WTC11 (cell line): ENCODE data around the gene PALB2. TPM values are rescaled to one million over a fixed set of nuclear protein-coding genes. Genes with fewer than 3 reads are reported as not detected.

Experiments
- ATAC-seq: fragments of 200-7000 bp; cut with Tn5 transposase; 2 replicates; pipeline ENCODE4 v1.10.0; 2021; ENCODE audit warnings: mild to moderate bottlenecking, moderate library complexity
- CTCF ChIA-PET: fragments of 300-600 bp; sonication (Branson Sonifier 250); formaldehyde crosslinking; loops from one replicate; lab custom pipeline; 2021; ENCODE audit warnings: antibody characterized with exemption; lab: Charles Lee
- POLR2A ChIA-PET: fragments of 350-600 bp; sonication (Branson Sonifier 250); formaldehyde crosslinking; loops from one replicate; lab custom pipeline; 2021; ENCODE audit warnings: antibody characterized with exemption; lab: Charles Lee
- DNase-seq: peaks from one replicate; pipeline ENCODE4 v3.0.0; 2021; ENCODE audit warnings: low spot score
- H3K27ac Mint-ChIP-seq: 2 replicates; pipeline ENCODE4 v1.8.0; 2021; ENCODE audit warnings: mixed read lengths
- H3K27me3 Mint-ChIP-seq: 2 replicates; pipeline ENCODE4 v1.8.0; 2021; ENCODE audit warnings: low read depth, mild to moderate bottlenecking, moderate library complexity, mixed read lengths
- H3K36me3 Mint-ChIP-seq: 2 replicates; pipeline ENCODE4 v1.8.0; 2021; ENCODE audit warnings: mixed read lengths
- H3K4me1 Mint-ChIP-seq: 2 replicates; pipeline ENCODE4 v1.8.0; 2022; ENCODE audit warnings: mixed read lengths
- H3K4me3 Mint-ChIP-seq: 2 replicates; pipeline ENCODE4 v1.8.0; 2021; ENCODE audit warnings: mild to moderate bottlenecking, moderate library complexity, mixed read lengths
- H3K9me3 Mint-ChIP-seq: 2 replicates; pipeline ENCODE4 v1.8.0; 2021; ENCODE audit warnings: mixed read lengths
- GABPB1 ChIP-seq: sonication (generic); formaldehyde crosslinking; IDR thresholded peaks from 2 replicates; pipeline ENCODE4 v1.8.1; 2023; ENCODE audit warnings: mild to moderate bottlenecking, missing genetic modification reagents
- NFE2L1 ChIP-seq: sonication (generic); formaldehyde crosslinking; IDR thresholded peaks from 2 replicates; pipeline ENCODE4 v1.8.1; 2023; ENCODE audit warnings: missing genetic modification reagents
- OVOL2 ChIP-seq: fragments of 250-450 bp; sonication (Bioruptor Pico); IDR thresholded peaks from 2 replicates; pipeline ENCODE4 v1.9.0; 2021; ENCODE audit warnings: mild to moderate bottlenecking, borderline replicate concordance
- TCF7 ChIP-seq: sonication (generic); formaldehyde crosslinking; IDR thresholded peaks from 2 replicates; pipeline ENCODE4 v1.8.0; 2022; ENCODE audit warnings: mild to moderate bottlenecking, low read depth, missing genetic modification reagents, moderate library complexity
- TEAD1 ChIP-seq: sonication (generic); formaldehyde crosslinking; IDR thresholded peaks from 2 replicates; pipeline ENCODE4 v1.8.0; 2022; ENCODE audit warnings: mild to moderate bottlenecking, missing genetic modification reagents
- ZBTB21 ChIP-seq: sonication (generic); formaldehyde crosslinking; IDR thresholded peaks from 2 replicates; pipeline ENCODE4 v1.8.1; 2023; ENCODE audit warnings: mild to moderate bottlenecking, missing genetic modification reagents, borderline replicate concordance
- ZNF671 ChIP-seq: fragments of 250-450 bp; sonication (Bioruptor Pico); IDR thresholded peaks from 2 replicates; pipeline ENCODE4 v1.8.0; 2021; ENCODE audit warnings: mild to moderate bottlenecking
- total RNA-seq: library from RNA; stranded (reverse); gene quantifications from 3 replicates; pipeline ENCODE4 v1.2.3, GENCODE V29; 2021
- TF ChIP-seq, protein P1 (sequence below): sonication (generic); formaldehyde crosslinking; IDR thresholded peaks from 2 replicates; pipeline ENCODE4 v1.8.1; 2023; ENCODE audit warnings: mild to moderate bottlenecking, missing genetic modification reagents, moderate library complexity
- TF ChIP-seq, protein P2 (sequence below): sonication (generic); formaldehyde crosslinking; IDR thresholded peaks from 2 replicates; pipeline ENCODE4 v1.8.0; 2022; ENCODE audit warnings: mild to moderate bottlenecking, missing genetic modification reagents
- TF ChIP-seq, protein P3 (sequence below): sonication (generic); formaldehyde crosslinking; IDR thresholded peaks from 2 replicates; pipeline ENCODE4 v1.8.1; 2023; ENCODE audit warnings: mild to moderate bottlenecking, missing genetic modification reagents, borderline replicate concordance
- TF ChIP-seq, protein P4 (sequence below): sonication (generic); formaldehyde crosslinking; conservative IDR thresholded peaks from 2 replicates; pipeline ENCODE4 v1.8.1; 2022; ENCODE audit warnings: mild to moderate bottlenecking, missing genetic modification reagents
- TF ChIP-seq, protein P5 (sequence below): fragments of 250-450 bp; sonication (Bioruptor Pico); conservative IDR thresholded peaks from 2 replicates; pipeline ENCODE4 v1.9.0; 2021; ENCODE audit warnings: mild to moderate bottlenecking
- TF ChIP-seq, protein P6 (sequence below): sonication (generic); formaldehyde crosslinking; IDR thresholded peaks from 2 replicates; pipeline ENCODE4 v1.8.1; 2023; ENCODE audit warnings: mild to moderate bottlenecking, missing genetic modification reagents
- TF ChIP-seq, protein P7 (sequence below): sonication (generic); formaldehyde crosslinking; IDR thresholded peaks from 2 replicates; pipeline ENCODE4 v1.8.1; 2023; ENCODE audit warnings: mild to moderate bottlenecking, missing genetic modification reagents, moderate library complexity
- TF ChIP-seq, protein P8 (sequence below): fragments of 250-450 bp; sonication (Bioruptor Pico); IDR thresholded peaks from 2 replicates; pipeline ENCODE4 v1.9.0; 2021; ENCODE audit warnings: moderate library complexity, mild to moderate bottlenecking, inconsistent platforms, borderline replicate concordance
- TF ChIP-seq, protein P9 (sequence below): sonication (generic); formaldehyde crosslinking; IDR thresholded peaks from 2 replicates; pipeline ENCODE4 v1.8.0; 2023; ENCODE audit warnings: mild to moderate bottlenecking, missing genetic modification reagents

The PALB2 gene
- total RNA-seq, 1 experiment from 2014 or later: 32.1 TPM

DNA sequence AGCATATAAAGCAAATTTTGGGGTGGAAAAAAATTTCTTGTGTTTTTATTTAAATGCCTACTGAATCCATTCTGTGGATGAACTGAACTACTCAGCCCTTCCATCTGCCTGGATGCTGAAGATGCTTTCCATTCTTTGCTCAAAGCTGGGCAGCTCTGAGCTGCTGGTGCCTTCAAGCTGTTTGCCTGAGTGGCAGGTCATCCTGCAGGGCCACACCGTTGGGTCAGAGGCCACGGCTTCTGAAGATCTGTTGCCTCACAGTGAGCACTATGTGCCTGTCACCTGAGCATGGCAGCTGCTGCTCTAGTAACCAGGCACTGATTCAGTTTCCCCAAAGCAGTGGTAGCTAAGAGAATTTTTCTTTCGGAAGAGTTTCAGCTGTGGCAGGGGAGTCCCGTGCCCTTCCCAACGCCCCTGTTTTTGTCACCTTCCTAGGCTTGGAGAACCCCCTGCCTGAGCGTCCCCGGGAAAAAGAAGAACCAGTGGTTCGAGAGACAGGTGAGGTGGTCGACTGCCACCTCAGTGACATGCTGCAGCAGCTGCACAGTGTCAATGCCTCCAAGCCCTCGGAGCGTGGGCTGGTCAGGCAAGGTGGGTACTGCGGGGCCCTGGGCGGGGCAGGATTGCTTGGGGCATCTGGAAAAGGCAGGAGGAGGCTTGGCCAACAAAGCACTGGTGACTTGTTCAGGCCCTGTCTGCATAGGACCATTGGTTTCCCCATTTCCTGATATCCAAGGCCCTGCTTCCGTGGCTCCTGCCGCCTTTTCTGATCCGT lies 46.1 kb upstream of the PALB2 start:
- TF ChIP-seq, protein P1, sequence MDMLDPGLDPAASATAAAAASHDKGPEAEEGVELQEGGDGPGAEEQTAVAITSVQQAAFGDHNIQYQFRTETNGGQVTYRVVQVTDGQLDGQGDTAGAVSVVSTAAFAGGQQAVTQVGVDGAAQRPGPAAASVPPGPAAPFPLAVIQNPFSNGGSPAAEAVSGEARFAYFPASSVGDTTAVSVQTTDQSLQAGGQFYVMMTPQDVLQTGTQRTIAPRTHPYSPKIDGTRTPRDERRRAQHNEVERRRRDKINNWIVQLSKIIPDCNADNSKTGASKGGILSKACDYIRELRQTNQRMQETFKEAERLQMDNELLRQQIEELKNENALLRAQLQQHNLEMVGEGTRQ: no peak
- TF ChIP-seq, protein P2, sequence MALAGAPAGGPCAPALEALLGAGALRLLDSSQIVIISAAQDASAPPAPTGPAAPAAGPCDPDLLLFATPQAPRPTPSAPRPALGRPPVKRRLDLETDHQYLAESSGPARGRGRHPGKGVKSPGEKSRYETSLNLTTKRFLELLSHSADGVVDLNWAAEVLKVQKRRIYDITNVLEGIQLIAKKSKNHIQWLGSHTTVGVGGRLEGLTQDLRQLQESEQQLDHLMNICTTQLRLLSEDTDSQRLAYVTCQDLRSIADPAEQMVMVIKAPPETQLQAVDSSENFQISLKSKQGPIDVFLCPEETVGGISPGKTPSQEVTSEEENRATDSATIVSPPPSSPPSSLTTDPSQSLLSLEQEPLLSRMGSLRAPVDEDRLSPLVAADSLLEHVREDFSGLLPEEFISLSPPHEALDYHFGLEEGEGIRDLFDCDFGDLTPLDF (CRISPR knock-in tag): no peak
- TF ChIP-seq, protein P3, sequence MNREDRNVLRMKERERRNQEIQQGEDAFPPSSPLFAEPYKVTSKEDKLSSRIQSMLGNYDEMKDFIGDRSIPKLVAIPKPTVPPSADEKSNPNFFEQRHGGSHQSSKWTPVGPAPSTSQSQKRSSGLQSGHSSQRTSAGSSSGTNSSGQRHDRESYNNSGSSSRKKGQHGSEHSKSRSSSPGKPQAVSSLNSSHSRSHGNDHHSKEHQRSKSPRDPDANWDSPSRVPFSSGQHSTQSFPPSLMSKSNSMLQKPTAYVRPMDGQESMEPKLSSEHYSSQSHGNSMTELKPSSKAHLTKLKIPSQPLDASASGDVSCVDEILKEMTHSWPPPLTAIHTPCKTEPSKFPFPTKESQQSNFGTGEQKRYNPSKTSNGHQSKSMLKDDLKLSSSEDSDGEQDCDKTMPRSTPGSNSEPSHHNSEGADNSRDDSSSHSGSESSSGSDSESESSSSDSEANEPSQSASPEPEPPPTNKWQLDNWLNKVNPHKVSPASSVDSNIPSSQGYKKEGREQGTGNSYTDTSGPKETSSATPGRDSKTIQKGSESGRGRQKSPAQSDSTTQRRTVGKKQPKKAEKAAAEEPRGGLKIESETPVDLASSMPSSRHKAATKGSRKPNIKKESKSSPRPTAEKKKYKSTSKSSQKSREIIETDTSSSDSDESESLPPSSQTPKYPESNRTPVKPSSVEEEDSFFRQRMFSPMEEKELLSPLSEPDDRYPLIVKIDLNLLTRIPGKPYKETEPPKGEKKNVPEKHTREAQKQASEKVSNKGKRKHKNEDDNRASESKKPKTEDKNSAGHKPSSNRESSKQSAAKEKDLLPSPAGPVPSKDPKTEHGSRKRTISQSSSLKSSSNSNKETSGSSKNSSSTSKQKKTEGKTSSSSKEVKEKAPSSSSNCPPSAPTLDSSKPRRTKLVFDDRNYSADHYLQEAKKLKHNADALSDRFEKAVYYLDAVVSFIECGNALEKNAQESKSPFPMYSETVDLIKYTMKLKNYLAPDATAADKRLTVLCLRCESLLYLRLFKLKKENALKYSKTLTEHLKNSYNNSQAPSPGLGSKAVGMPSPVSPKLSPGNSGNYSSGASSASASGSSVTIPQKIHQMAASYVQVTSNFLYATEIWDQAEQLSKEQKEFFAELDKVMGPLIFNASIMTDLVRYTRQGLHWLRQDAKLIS (CRISPR knock-in tag): no peak
- TF ChIP-seq ZBTB21 (CRISPR knock-in tag): no peak
- TF ChIP-seq GABPB1 (CRISPR knock-in tag): no peak
- no peak for TF ChIP-seq NFE2L1
- Mint-ChIP-seq H3K36me3 (peaks cover 80% of the 10 kb centered on the region), H3K27me3 (no peaks in the 10 kb centered on the region), H3K9me3 (no peaks in the 10 kb centered on the region), H3K4me1 (no peaks in the 10 kb centered on the region), H3K4me3 (no peak overlapping the region), H3K27ac (no peak overlapping the region)
- DNase-seq (no peak), ATAC-seq (no peak)
- POLR2A ChIA-PET: no interaction called here
- CTCF ChIA-PET: no interaction called here

DNA sequence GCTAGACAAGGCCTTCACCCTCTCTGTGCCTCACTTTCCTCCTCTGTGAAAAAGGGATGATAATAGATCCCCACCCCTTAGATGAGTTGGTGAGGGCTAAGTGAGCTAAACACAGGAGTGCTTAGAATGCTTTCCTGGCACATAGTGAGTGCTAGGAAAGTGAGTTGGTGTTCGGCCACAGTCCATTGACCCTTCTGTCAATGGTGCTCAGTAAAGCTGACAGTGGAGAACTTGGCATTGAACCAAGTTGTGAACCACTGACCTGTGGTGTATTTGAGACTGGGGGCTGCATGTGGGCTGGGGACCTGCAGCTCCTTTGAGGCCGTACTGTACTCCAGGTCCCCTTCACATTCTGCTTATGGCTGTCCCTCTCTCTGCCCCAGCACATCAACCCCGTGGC lies 42.4 kb upstream of the PALB2 start:
- H3K36me3 Mint-ChIP-seq: peaks cover 79% of the 10 kb centered on the region
- no peaks in the 10 kb centered on the region for H3K27me3 Mint-ChIP-seq
- ChIA-PET POLR2A (interaction anchor here (0.6 to 1.3 kb wide), 2 partner anchors 11 to 133 kb away, joined by 3 to 4 read pairs; no protein-coding TSS in a partner anchor), CTCF (no interaction called here)
- H3K4me1 Mint-ChIP-seq: peaks cover 17% of the 10 kb centered on the region
- TF ChIP-seq, protein P4, sequence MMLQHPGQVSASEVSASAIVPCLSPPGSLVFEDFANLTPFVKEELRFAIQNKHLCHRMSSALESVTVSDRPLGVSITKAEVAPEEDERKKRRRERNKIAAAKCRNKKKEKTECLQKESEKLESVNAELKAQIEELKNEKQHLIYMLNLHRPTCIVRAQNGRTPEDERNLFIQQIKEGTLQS (CRISPR knock-in tag): no peak
- TF ChIP-seq, protein P5, sequence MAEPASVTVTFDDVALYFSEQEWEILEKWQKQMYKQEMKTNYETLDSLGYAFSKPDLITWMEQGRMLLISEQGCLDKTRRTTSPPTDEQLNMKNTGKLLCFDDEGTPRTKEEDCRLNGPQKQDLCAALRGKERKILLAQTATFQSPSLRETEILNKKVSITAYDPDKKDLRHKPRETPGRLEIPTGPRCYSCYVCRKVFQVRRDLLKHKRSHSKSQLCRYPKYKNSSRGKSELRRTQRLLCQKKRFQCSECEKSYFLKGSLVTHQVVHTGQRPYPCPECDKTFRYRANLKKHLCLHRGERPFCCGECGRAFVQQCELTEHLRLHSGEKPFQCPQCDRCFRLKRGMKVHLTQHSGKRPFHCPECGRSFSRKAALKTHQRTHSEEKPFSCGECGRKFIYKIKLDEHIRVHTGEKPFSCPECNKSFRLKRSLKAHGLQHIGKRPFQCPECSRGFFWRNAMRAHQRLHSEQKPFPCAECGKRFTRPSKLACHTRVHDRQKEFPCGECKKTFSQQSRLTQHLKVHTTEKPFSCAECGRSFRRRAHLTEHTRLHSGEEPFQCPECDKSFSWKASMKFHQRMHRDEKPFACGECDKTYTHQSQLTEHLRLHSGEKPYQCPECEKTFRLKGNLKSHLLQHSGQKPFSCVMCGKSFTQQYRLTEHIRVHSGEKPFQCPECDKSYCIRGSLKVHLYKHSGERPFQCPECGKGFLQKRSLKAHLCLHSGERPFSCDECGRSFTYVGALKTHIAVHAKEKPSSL (CRISPR knock-in tag): no peak
- TF ChIP-seq TEAD1 (CRISPR knock-in tag): no peak
- DNase-seq: no peak
- H3K27ac Mint-ChIP-seq: peak overlapping the region; percentile 23; the same call in 1 of the 2 replicates
- H3K9me3 Mint-ChIP-seq: no peaks in the 10 kb centered on the region
- H3K4me3 Mint-ChIP-seq: no peak overlapping the region
- ATAC-seq: no peak

DNA sequence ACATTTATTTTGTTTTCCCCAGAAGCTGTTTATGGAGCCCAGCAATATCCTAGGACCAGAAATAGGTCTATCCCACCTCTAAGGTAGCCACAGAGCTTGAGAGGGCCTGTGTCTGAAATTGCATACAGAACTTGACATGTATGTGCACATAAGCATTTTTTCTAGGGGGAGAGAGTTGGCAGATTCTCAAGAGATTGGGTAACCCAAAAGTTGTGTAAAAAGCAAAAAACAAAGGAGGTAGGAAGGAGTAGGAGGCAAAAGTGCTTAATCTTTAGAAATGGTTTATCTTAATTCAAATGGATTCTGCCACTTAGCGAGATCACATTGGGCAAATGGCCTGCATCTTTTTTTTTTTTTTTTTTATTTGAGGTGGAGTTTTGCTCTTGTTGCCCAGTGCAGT lies 41.1 kb upstream of the PALB2 start:
- ATAC-seq: no peak
- no peak for DNase-seq
- POLR2A ChIA-PET: interaction anchor here (1.1 kb wide), 1 partner anchor 45 kb away, joined by 3 read pairs; no protein-coding TSS in a partner anchor
- H3K36me3 Mint-ChIP-seq: peaks cover 66% of the 10 kb centered on the region
- H3K9me3 Mint-ChIP-seq: no peaks in the 10 kb centered on the region
- CTCF ChIA-PET: no interaction called here
- no peaks in the 10 kb centered on the region for H3K27me3 Mint-ChIP-seq
- H3K27ac Mint-ChIP-seq: no peak overlapping the region
- H3K4me3 Mint-ChIP-seq: no peak overlapping the region
- peaks cover 20% of the 10 kb centered on the region for H3K4me1 Mint-ChIP-seq
- TF ChIP-seq, protein P6, sequence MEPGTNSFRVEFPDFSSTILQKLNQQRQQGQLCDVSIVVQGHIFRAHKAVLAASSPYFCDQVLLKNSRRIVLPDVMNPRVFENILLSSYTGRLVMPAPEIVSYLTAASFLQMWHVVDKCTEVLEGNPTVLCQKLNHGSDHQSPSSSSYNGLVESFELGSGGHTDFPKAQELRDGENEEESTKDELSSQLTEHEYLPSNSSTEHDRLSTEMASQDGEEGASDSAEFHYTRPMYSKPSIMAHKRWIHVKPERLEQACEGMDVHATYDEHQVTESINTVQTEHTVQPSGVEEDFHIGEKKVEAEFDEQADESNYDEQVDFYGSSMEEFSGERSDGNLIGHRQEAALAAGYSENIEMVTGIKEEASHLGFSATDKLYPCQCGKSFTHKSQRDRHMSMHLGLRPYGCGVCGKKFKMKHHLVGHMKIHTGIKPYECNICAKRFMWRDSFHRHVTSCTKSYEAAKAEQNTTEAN: no peak
- TF ChIP-seq, protein P7, sequence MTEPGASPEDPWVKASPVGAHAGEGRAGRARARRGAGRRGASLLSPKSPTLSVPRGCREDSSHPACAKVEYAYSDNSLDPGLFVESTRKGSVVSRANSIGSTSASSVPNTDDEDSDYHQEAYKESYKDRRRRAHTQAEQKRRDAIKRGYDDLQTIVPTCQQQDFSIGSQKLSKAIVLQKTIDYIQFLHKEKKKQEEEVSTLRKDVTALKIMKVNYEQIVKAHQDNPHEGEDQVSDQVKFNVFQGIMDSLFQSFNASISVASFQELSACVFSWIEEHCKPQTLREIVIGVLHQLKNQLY (CRISPR knock-in tag): no peak
- TF ChIP-seq OVOL2 (CRISPR knock-in tag) (no peak), ZNF671 (CRISPR knock-in tag) (no peak), TCF7 (CRISPR knock-in tag) (no peak)
- TF ChIP-seq, protein P8, sequence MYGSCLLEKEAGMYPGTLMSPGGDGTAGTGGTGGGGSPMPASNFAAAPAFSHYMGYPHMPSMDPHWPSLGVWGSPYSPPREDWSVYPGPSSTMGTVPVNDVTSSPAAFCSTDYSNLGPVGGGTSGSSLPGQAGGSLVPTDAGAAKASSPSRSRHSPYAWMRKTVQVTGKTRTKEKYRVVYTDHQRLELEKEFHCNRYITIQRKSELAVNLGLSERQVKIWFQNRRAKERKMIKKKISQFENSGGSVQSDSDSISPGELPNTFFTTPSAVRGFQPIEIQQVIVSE (CRISPR knock-in tag): no peak
- TF ChIP-seq, protein P9, sequence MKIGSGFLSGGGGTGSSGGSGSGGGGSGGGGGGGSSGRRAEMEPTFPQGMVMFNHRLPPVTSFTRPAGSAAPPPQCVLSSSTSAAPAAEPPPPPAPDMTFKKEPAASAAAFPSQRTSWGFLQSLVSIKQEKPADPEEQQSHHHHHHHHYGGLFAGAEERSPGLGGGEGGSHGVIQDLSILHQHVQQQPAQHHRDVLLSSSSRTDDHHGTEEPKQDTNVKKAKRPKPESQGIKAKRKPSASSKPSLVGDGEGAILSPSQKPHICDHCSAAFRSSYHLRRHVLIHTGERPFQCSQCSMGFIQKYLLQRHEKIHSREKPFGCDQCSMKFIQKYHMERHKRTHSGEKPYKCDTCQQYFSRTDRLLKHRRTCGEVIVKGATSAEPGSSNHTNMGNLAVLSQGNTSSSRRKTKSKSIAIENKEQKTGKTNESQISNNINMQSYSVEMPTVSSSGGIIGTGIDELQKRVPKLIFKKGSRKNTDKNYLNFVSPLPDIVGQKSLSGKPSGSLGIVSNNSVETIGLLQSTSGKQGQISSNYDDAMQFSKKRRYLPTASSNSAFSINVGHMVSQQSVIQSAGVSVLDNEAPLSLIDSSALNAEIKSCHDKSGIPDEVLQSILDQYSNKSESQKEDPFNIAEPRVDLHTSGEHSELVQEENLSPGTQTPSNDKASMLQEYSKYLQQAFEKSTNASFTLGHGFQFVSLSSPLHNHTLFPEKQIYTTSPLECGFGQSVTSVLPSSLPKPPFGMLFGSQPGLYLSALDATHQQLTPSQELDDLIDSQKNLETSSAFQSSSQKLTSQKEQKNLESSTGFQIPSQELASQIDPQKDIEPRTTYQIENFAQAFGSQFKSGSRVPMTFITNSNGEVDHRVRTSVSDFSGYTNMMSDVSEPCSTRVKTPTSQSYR (CRISPR knock-in tag): no peak
